Stimulated activated memory B cell treated with anti-CD40 and anti-IgM and Interleukin-4, amounts not matched to agents 10 μg/mL and 1 μg/mL and 100 μg/mL, for 72 hours (primary cell): ENCODE data around the gene LIPM.

Experiments used
- ATAC-seq: fragments of 150-1000 bp; cut with Tn5 transposase; 2 replicates; pipeline ENCODE4 v1.10.0; 2021
- H3K27ac Mint-ChIP-seq: one replicate; pipeline ENCODE4 v1.8.0; 2022; ENCODE audit warnings: mild to moderate bottlenecking, mixed read lengths
- H3K27me3 Mint-ChIP-seq: one replicate; pipeline ENCODE4 v1.8.0; 2022; ENCODE audit warnings: mixed read lengths
- H3K36me3 Mint-ChIP-seq: one replicate; pipeline ENCODE4 v1.8.0; 2022; ENCODE audit warnings: mixed read lengths
- H3K4me1 Mint-ChIP-seq: one replicate; pipeline ENCODE4 v1.8.0; 2022; ENCODE audit warnings: mixed read lengths
- H3K4me3 Mint-ChIP-seq: one replicate; pipeline ENCODE4 v1.8.0; 2022; ENCODE audit warnings: mild to moderate bottlenecking, moderate library complexity, mixed read lengths
- H3K9me3 Mint-ChIP-seq: one replicate; pipeline ENCODE4 v1.8.0; 2022; ENCODE audit warnings: mixed read lengths

The LIPM gene

GRCh38 chr10:88788924-88789323 lies 13.6 kb upstream of the LIPM start:
- Mint-ChIP-seq H3K4me1 (peaks cover 7% of the 10 kb centered on the region), H3K4me3 (no peak overlapping the region), H3K27me3 (no peaks in the 10 kb centered on the region), H3K36me3 (no peaks in the 10 kb centered on the region), H3K27ac (no peak overlapping the region), H3K9me3 (no peaks in the 10 kb centered on the region)
- no peak for ATAC-seq

GRCh38 chr10:88791924-88792323 lies 10.6 kb upstream of the LIPM start:
- no peaks in the 10 kb centered on the region for H3K36me3 Mint-ChIP-seq
- peak; percentile 39 for ATAC-seq

GRCh38 chr10:88792661-88793060 lies 9.9 kb upstream of the LIPM start:
- Mint-ChIP-seq H3K27me3 (peaks cover 9% of the 10 kb centered on the region), H3K27ac (no peak overlapping the region), H3K36me3 (no peaks in the 10 kb centered on the region), H3K9me3 (no peaks in the 10 kb centered on the region), H3K4me3 (no peak overlapping the region), H3K4me1 (peaks cover 10% of the 10 kb centered on the region)
- ATAC-seq = no peak

More at GRCh38 chr10:88791924-88792323, 10.6 kb upstream of the LIPM start:
- Mint-ChIP-seq H3K27me3 (peaks cover 9% of the 10 kb centered on the region), H3K27ac (no peak overlapping the region), H3K4me1 (peaks cover 10% of the 10 kb centered on the region), H3K9me3 (no peaks in the 10 kb centered on the region), H3K4me3 (no peak overlapping the region)

- H3K9me3 Mint-ChIP-seq = no peaks in the 10 kb centered on the region
- no peak overlapping the region for H3K4me3 Mint-ChIP-seq
- H3K27me3 Mint-ChIP-seq = peaks cover 9% of the 10 kb centered on the region
- peaks cover 10% of the 10 kb centered on the region for H3K4me1 Mint-ChIP-seq
- H3K36me3 Mint-ChIP-seq = no peaks in the 10 kb centered on the region
- no peak overlapping the region for H3K27ac Mint-ChIP-seq
- peak; percentile 45 for ATAC-seq
These were observed 8.7 kb upstream of the LIPM start for GRCh38 chr10:88793712-88794299.

- H3K27ac Mint-ChIP-seq = no peak overlapping the region
- H3K4me3 Mint-ChIP-seq = no peak overlapping the region
- peaks cover 10% of the 10 kb centered on the region for H3K4me1 Mint-ChIP-seq
- ATAC-seq = no peak
- H3K36me3 Mint-ChIP-seq = no peaks in the 10 kb centered on the region
- H3K27me3 Mint-ChIP-seq = peaks cover 9% of the 10 kb centered on the region
- H3K9me3 Mint-ChIP-seq = no peaks in the 10 kb centered on the region
These were observed 7.8 kb upstream of the LIPM start for GRCh38 chr10:88794731-88795130.

GRCh38 chr10:88800152-88801125 lies 2.1 kb upstream of the LIPM start:
- no peak for ATAC-seq
- Mint-ChIP-seq H3K4me3 (no peak overlapping the region), H3K27ac (no peak overlapping the region), H3K9me3 (no peaks in the 10 kb centered on the region), H3K27me3 (peaks cover 9% of the 10 kb centered on the region), H3K4me1 (no peaks in the 10 kb centered on the region), H3K36me3 (no peaks in the 10 kb centered on the region)

- Mint-ChIP-seq H3K4me1 (no peaks in the 10 kb centered on the region), H3K27ac (no peak overlapping the region), H3K36me3 (no peaks in the 10 kb centered on the region), H3K27me3 (no peaks in the 10 kb centered on the region), H3K4me3 (no peak overlapping the region), H3K9me3 (no peaks in the 10 kb centered on the region)
- no peak for ATAC-seq
These were observed 1.1 kb downstream of the LIPM start for GRCh38 chr10:88803641-88804040.

GRCh38 chr10:88804083-88804812 lies 1.7 kb downstream of the LIPM start:
- Mint-ChIP-seq H3K36me3 (no peaks in the 10 kb centered on the region), H3K27ac (no peak overlapping the region), H3K4me3 (no peak overlapping the region), H3K27me3 (no peaks in the 10 kb centered on the region), H3K4me1 (no peaks in the 10 kb centered on the region), H3K9me3 (no peaks in the 10 kb centered on the region)
- ATAC-seq = no peak

GRCh38 chr10:88805361-88805760 lies 2.8 kb downstream of the LIPM start:
- Mint-ChIP-seq H3K4me1 (peaks cover 7% of the 10 kb centered on the region), H3K4me3 (no peak overlapping the region), H3K9me3 (no peaks in the 10 kb centered on the region), H3K36me3 (no peaks in the 10 kb centered on the region), H3K27me3 (no peaks in the 10 kb centered on the region), H3K27ac (no peak overlapping the region)
- no peak for ATAC-seq

GRCh38 chr10:88805924-88806323 lies 3.4 kb downstream of the LIPM start:
- ATAC-seq = no peak
- H3K4me3 Mint-ChIP-seq = no peak overlapping the region

GRCh38 chr10:88809621-88810020 lies 7.1 kb downstream of the LIPM start:
- ATAC-seq = no peak
- Mint-ChIP-seq H3K4me3 (no peak overlapping the region), H3K36me3 (no peaks in the 10 kb centered on the region), H3K27me3 (no peaks in the 10 kb centered on the region), H3K27ac (no peak overlapping the region), H3K4me1 (peaks cover 13% of the 10 kb centered on the region), H3K9me3 (no peaks in the 10 kb centered on the region)

More at GRCh38 chr10:88805924-88806323, 3.4 kb downstream of the LIPM start:
- H3K27ac Mint-ChIP-seq = no peak overlapping the region
- no peaks in the 10 kb centered on the region for H3K36me3 Mint-ChIP-seq
- no peaks in the 10 kb centered on the region for H3K27me3 Mint-ChIP-seq
- no peaks in the 10 kb centered on the region for H3K9me3 Mint-ChIP-seq
- peaks cover 13% of the 10 kb centered on the region for H3K4me1 Mint-ChIP-seq

GRCh38 chr10:88810196-88810961 lies 7.8 kb downstream of the LIPM start:
- Mint-ChIP-seq H3K4me1 (peaks cover 13% of the 10 kb centered on the region), H3K9me3 (no peaks in the 10 kb centered on the region), H3K36me3 (no peaks in the 10 kb centered on the region), H3K27me3 (no peaks in the 10 kb centered on the region), H3K4me3 (no peak overlapping the region), H3K27ac (peak overlapping the region; percentile 55)
- peak; percentile 76 for ATAC-seq

- H3K4me1 Mint-ChIP-seq = peaks cover 13% of the 10 kb centered on the region
- H3K9me3 Mint-ChIP-seq = no peaks in the 10 kb centered on the region
- H3K27me3 Mint-ChIP-seq = no peaks in the 10 kb centered on the region
- no peak overlapping the region for H3K27ac Mint-ChIP-seq
- ATAC-seq = no peak
- H3K4me3 Mint-ChIP-seq = no peak overlapping the region
- no peaks in the 10 kb centered on the region for H3K36me3 Mint-ChIP-seq
These were observed 10.7 kb downstream of the LIPM start for GRCh38 chr10:88813200-88813599.

- H3K27me3 Mint-ChIP-seq = no peaks in the 10 kb centered on the region
- no peaks in the 10 kb centered on the region for H3K36me3 Mint-ChIP-seq
- no peak overlapping the region for H3K4me3 Mint-ChIP-seq
- no peaks in the 10 kb centered on the region for H3K4me1 Mint-ChIP-seq
- H3K27ac Mint-ChIP-seq = no peak overlapping the region
- no peaks in the 10 kb centered on the region for H3K9me3 Mint-ChIP-seq
- ATAC-seq = no peak
These were observed 16.8 kb downstream of the LIPM start for GRCh38 chr10:88819290-88819689.
